Gastroesophageal sphincter (tissue), 4 donors: ENCODE measurements around the gene GLB1L3. TPM values are rescaled to one million over a fixed set of nuclear protein-coding genes. Genes with fewer than 3 reads are reported as not detected.
"Not testable (repeated sequence)": the region's sequence is repeated elsewhere in the genome, so short reads cannot be mapped to it uniquely, and the experiment has no call there.

Source experiments
- ATAC-seq: fragments of 150-250 bp; one replicate; pipeline ENCODE4 v1.9.1; 2016; ENCODE audit warnings: mild to moderate bottlenecking, moderate library complexity
- H3K27ac ChIP-seq, 4 donors: fragments of 200-600 bp; sonication (generic) in 3 of 4; 1 replicate in 3 of 4; 2 replicates in 1 of 4; pipeline ENCODE4 v1.5.1; 2016 to 2019
- H3K27me3 ChIP-seq: fragments of 200-600 bp; sonication (generic); one replicate; pipeline ENCODE4 v1.5.1; 2019
- H3K36me3 ChIP-seq, 2 donors: fragments of 200-600 bp; sonication (generic); one replicate each; pipeline ENCODE4 v1.5.1; 2019; ENCODE audit warnings: control low read depth in 1 of 2
- H3K4me1 ChIP-seq, 3 donors: fragments of 200-600 bp; sonication (generic); 1 replicate in 2 of 3; 2 replicates in 1 of 3; pipeline ENCODE4 v1.5.1; 2016 to 2019; ENCODE audit warnings: control low read depth in 2 of 3
- H3K4me3 ChIP-seq, 2 donors: fragments of 200-600 bp; sonication (generic); one replicate each; pipeline ENCODE4 v1.5.1; 2019; ENCODE audit warnings: mild to moderate bottlenecking in 1 of 2, moderate library complexity in 1 of 2
- H3K9me3 ChIP-seq, 3 donors: fragments of 200-600 bp; sonication (generic); one replicate each; pipeline ENCODE4 v1.5.1; 2017 to 2019; ENCODE audit warnings: control low read depth in 2 of 3
- EP300 ChIP-seq: sonication (generic); formaldehyde crosslinking; IDR thresholded peaks from one replicate; pipeline ENCODE4 v1.6.1; 2017; ENCODE audit warnings: antibody characterized with exemption, mild to moderate bottlenecking
- POLR2A ChIP-seq, 2 donors: fragments of 450-650 bp; IDR thresholded peaks; one replicate each; pipeline ENCODE4 v1.6.1; 2017; ENCODE audit warnings: antibody characterized with exemption in 2 of 2, mild to moderate bottlenecking in 2 of 2, moderate library complexity in 1 of 2
- POLR2AphosphoS5 ChIP-seq: sonication (generic); formaldehyde crosslinking; IDR thresholded peaks from one replicate; pipeline ENCODE4 v1.6.1; 2017; ENCODE audit warnings: antibody characterized with exemption
- WGBS, 2 donors: methylation state at CpG; one replicate each; pipeline ENCODE4 v1.1.5; 2018; ENCODE audit warnings: low coverage in 1 of 2; 5-methylcytosine and 5-hydroxymethylcytosine counted together
- total RNA-seq, 4 donors: library from RNA; depleted of rRNA; stranded (reverse); fragments of >200 nt; gene quantifications; one replicate each; pipeline ENCODE4 v1.1.0, GENCODE V29; 2016
- TF ChIP-seq, protein P1 (sequence below), 4 experiments: fragments of 200-600 bp in 2 of 4; fragments of 450-650 bp in 2 of 4; sonication (generic) in 1 of 4; IDR thresholded peaks; one replicate each; pipeline ENCODE4 v1.5.1; 2017 to 2019; ENCODE audit warnings: antibody characterized with exemption in 4 of 4, mild to moderate bottlenecking in 2 of 4, moderate library complexity in 2 of 4

The GLB1L3 gene
- total RNA-seq, 4 donors from 2014 or later = 0.42 TPM; not detected in 3

DNA sequence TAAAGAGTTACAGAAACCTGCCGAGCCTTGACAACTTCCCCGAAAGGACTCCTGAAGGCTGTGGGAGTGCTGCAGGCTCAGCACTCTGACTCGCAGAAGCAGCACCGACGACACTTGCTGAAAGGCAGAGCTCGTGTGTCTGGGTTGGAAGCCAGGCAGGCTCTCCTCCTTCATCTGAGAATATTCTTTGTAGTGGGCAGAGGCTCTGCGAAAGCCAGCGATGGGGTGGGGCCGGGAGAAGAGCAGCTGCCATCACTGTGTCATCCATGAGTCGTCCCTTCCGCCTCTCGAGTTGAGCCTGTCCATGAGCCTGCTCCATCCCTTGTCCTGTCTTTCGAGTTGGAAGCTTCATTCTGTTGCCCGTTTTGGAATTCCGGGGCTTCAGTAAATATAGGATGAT lies 67.5 kb downstream of the GLB1L3 start:
- WGBS, 2 donors = 76 to 81% methylated on average over 6 to 12 of the region's 15 CpGs
- no peak for ATAC-seq
- peaks cover 6% of the 10 kb centered on the region for H3K27me3 ChIP-seq
- H3K4me3 ChIP-seq = no peak overlapping the region
- TF ChIP-seq POLR2AphosphoS5 = no peak
- TF ChIP-seq POLR2A (IDR thresholded peaks at IDR 0.05) = no peak
- TF ChIP-seq, protein P1, sequence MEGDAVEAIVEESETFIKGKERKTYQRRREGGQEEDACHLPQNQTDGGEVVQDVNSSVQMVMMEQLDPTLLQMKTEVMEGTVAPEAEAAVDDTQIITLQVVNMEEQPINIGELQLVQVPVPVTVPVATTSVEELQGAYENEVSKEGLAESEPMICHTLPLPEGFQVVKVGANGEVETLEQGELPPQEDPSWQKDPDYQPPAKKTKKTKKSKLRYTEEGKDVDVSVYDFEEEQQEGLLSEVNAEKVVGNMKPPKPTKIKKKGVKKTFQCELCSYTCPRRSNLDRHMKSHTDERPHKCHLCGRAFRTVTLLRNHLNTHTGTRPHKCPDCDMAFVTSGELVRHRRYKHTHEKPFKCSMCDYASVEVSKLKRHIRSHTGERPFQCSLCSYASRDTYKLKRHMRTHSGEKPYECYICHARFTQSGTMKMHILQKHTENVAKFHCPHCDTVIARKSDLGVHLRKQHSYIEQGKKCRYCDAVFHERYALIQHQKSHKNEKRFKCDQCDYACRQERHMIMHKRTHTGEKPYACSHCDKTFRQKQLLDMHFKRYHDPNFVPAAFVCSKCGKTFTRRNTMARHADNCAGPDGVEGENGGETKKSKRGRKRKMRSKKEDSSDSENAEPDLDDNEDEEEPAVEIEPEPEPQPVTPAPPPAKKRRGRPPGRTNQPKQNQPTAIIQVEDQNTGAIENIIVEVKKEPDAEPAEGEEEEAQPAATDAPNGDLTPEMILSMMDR (IDR thresholded peaks at IDR 0.05) = no peak
- no peak for TF ChIP-seq EP300
- H3K9me3 ChIP-seq = no peaks in the 10 kb centered on the region
- H3K27ac ChIP-seq = no peak overlapping the region
- H3K4me1 ChIP-seq = no peaks in the 10 kb centered on the region
- no peaks in the 10 kb centered on the region for H3K36me3 ChIP-seq

DNA sequence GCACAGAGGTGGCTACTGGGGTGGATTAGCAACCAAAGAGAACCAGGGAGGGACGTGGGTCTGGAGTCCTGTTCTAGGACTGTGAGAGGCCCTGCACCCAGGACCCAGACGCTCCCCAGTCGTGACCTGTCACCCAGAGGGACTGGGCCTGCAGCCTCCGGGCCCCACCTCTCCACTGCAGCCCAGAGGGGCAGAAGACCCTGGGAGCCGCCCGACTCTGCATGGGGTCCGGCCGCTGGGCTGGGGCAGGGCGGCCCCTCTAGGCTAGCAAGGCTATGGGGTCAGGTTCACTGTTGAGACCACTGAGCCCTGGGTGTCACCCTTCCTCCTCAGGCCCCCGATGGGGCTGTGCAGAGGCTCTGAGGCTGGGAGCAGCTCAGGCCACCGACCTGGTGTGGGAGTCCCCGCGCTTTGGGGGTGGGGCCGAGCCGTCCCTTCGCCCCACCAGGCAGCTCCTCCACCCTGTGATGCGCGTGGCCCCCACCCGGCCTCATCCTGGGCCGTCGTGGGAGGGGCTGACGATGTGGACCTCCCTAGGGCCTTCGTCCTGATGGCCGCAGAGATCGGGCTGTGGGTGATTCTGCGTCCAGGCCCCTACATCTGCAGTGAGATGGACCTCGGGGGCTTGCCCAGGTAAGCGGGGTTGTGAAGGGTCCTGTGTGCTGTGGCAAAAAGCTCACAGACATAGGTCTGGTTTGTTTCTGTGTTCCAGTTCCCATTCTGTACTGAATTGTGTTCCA lies 68.5 kb downstream of the GLB1L3 start:
- WGBS, 2 donors = no CpG with 5 or more reads among the region's 28 CpGs
- not testable (repeated sequence) for H3K9me3 ChIP-seq, H3K36me3 ChIP-seq, H3K27ac ChIP-seq, H3K27me3 ChIP-seq, H3K4me1 ChIP-seq, H3K4me3 ChIP-seq
- peak; percentile 30 for ATAC-seq

DNA sequence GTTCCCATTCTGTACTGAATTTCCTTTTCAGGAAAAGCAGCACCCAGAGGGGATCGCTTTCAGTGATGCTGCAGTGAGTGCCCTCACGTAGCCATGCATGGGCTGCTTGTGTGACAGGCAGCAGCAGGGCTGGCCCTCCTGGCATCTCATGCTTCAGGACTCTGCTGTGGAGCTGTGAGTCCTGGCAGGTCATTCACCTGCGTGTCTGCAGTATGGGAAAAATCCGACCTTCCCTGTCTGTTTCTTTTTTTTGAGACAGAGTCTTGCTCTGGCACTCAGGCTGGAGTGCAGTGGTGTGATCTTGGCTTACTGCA lies 69.0 kb downstream of the GLB1L3 start:
- TF ChIP-seq POLR2AphosphoS5 = no peak
- TF ChIP-seq, protein P1 (IDR thresholded peaks at IDR 0.05) = no peak
- no peak for TF ChIP-seq EP300
- TF ChIP-seq POLR2A (IDR thresholded peaks at IDR 0.05) = no peak
- no peak for ATAC-seq
- Histone ChIP-seq H3K27ac (no peak overlapping the region), H3K4me1 (no peaks in the 10 kb centered on the region), H3K27me3 (peaks cover 6% of the 10 kb centered on the region), H3K36me3 (no peaks in the 10 kb centered on the region), H3K4me3 (no peak overlapping the region), H3K9me3 (no peaks in the 10 kb centered on the region)
- 73% methylated on average over 4 of the region's 4 CpGs; no CpG with 5 or more reads in 1 of the 2 donors for WGBS, 2 donors

DNA sequence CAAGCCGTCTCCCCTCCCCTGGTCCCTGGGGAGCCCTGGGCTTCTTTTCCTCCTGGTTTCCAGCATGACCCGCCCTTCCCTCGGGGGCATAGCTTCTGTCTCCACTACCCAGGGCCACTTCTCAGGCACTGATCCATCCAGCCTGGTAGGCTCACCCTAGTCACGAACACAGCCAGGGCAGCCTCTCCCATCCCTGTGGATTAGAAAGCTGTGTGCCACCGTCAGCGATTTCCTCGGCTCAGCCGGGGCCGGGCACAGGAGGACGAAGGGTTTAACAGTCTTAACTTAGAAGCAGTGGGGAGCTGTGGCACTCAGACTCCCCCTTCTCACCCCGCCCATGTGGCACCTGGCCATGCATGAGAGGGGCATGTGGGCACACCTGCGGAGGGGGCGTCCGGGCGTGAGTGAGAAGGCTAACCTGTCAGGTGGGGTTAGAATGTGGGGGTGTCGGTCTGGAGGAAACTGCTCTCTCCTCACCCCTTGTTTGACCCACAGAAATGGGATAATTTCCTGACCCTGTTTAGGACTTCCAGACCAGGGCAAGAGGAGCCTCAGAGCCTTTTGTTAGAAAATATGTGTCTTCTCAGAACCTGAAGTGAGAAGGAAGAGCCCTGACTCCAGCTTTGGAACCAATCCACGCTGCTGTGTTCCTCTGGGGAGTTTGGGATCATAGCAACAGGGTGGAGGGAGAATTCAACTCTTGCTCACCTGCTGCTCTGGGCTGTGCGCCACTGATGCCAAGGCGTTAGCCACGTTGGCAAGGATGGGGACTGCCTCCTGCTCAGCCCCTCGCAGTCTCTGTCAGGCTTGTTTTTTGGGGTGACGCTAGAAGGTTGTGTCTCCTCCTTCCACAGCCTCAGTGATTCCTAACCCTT lies 70.2 kb downstream of the GLB1L3 start:
- H3K4me3 ChIP-seq = no peak overlapping the region
- 80 to 81% methylated on average over 3 to 6 of the region's 22 CpGs for WGBS, 2 donors
- ATAC-seq = no peak
- TF ChIP-seq POLR2A (IDR thresholded peaks at IDR 0.05) (no peak), POLR2AphosphoS5 (no peak), EP300 (no peak)
- TF ChIP-seq, protein P1 (IDR thresholded peaks at IDR 0.05) = no peak
- H3K27me3 ChIP-seq = peaks cover 6% of the 10 kb centered on the region
- H3K4me1 ChIP-seq = no peaks in the 10 kb centered on the region
- no peaks in the 10 kb centered on the region for H3K9me3 ChIP-seq
- no peak overlapping the region for H3K27ac ChIP-seq
- H3K36me3 ChIP-seq = no peaks in the 10 kb centered on the region

DNA sequence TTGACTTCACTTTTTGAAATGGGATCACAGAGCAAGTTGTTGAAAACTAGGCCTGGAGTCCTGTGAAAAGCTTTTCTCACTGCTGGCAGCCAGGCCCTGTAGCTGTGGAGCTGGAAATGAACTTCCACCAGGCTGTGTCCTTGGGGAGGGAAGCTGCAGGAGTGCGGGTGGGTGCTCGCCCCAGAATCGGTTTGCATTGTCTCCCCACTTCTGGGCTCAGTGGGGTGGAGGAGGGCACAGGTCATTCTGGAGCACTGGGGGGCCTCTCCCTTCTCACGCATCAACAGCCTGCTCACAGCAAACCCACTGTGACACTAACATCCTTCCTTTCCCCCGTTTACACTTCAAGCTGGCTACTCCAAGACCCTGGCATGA lies 70.8 kb downstream of the GLB1L3 start:
- Histone ChIP-seq H3K27ac (no peak overlapping the region), H3K4me1 (no peaks in the 10 kb centered on the region), H3K27me3 (peaks cover 6% of the 10 kb centered on the region), H3K9me3 (no peaks in the 10 kb centered on the region), H3K36me3 (no peaks in the 10 kb centered on the region), H3K4me3 (no peak overlapping the region)
- no peak for ATAC-seq
- TF ChIP-seq POLR2A (IDR thresholded peaks at IDR 0.05) (no peak), EP300 (no peak), POLR2AphosphoS5 (no peak)
- TF ChIP-seq, protein P1 (IDR thresholded peaks at IDR 0.05) = no peak
- no CpG with 5 or more reads among the region's 5 CpGs for WGBS, 2 donors
